ENCODE results near the gene GLE1.

GLE1 gene

GRCh38 chr9:128456613-128457061 lies 47.9 kb upstream of the GLE1 start:
- H3K27me3 ChIP-seq (ENCODE audit: low read depth, low read length), result peaks cover 6% of the 10 kb centered on the region; the same call in 1 of the 2 replicates

GRCh38 chr9:128457207-128457606 lies 47.3 kb upstream of the GLE1 start:
- Histone ChIP-seq H2AFZ (ENCODE audit: low read depth, low read length) (no peak overlapping the region), H3K36me3 (replicated peaks; ENCODE audit: low read depth, low read length) (peaks cover 24% of the 10 kb centered on the region), H3K27me3 (ENCODE audit: low read depth, low read length) (peaks cover under 1% of the 10 kb centered on the region; the same call in 1 of the 2 replicates), H3K79me2 (ENCODE audit: low read length) (peaks cover 25% of the 10 kb centered on the region), H3K4me2 (ENCODE audit: low read length) (peak overlapping the region; percentile 89), H3K27ac (ENCODE audit: low read length) (no peak overlapping the region), H3K4me1 (ENCODE audit: low read length) (peaks cover 6% of the 10 kb centered on the region), H3K9me3 (ENCODE audit: insufficient read depth, low read length) (no peaks in the 10 kb centered on the region), H3K9ac (ENCODE audit: low read length) (peak overlapping the region; percentile 86), H3K4me3 (ENCODE audit: low read length) (peak overlapping the region; percentile 93), H4K20me1 (ENCODE audit: insufficient read depth, low read length) (peaks cover 7% of the 10 kb centered on the region)
- TF ChIP-seq EZH2phosphoT487 (IDR thresholded peaks at IDR 0.05; ENCODE audit: low read depth) (no peak), CTCF (IDR thresholded peaks at IDR 0.05; ENCODE audit: low read depth, low read length) (no peak)

More at GRCh38 chr9:128456613-128457061, 47.9 kb upstream of the GLE1 start:
- Histone ChIP-seq H3K4me3 (ENCODE audit: low read length) (peak overlapping the region; percentile 93), H3K27ac (ENCODE audit: low read length) (peak overlapping the region; percentile 74), H3K4me1 (ENCODE audit: low read length) (peaks cover 6% of the 10 kb centered on the region), H4K20me1 (ENCODE audit: insufficient read depth, low read length) (peaks cover 7% of the 10 kb centered on the region), H3K36me3 (replicated peaks; ENCODE audit: low read depth, low read length) (peaks cover 20% of the 10 kb centered on the region), H3K9me3 (ENCODE audit: insufficient read depth, low read length) (no peaks in the 10 kb centered on the region), H3K9ac (ENCODE audit: low read length) (peak overlapping the region; percentile 86), H3K4me2 (ENCODE audit: low read length) (peak overlapping the region; percentile 89), H3K79me2 (ENCODE audit: low read length) (peaks cover 25% of the 10 kb centered on the region), H2AFZ (ENCODE audit: low read depth, low read length) (0 out of 2 replicates have a peak overlapping the region, but pooled peaks have one; percentile 69)
- TF ChIP-seq EZH2phosphoT487 (IDR thresholded peaks at IDR 0.05; ENCODE audit: low read depth) (no peak), CTCF (IDR thresholded peaks at IDR 0.05; ENCODE audit: low read depth, low read length) (no peak)

- no peak overlapping the region for H2AFZ ChIP-seq (ENCODE audit: low read depth, low read length)
- H4K20me1 ChIP-seq (ENCODE audit: insufficient read depth, low read length), result peaks cover 7% of the 10 kb centered on the region
- H3K36me3 ChIP-seq (replicated peaks; ENCODE audit: low read depth, low read length), result peaks cover 28% of the 10 kb centered on the region
- no peak overlapping the region for H3K27ac ChIP-seq (ENCODE audit: low read length)
- TF ChIP-seq CTCF (IDR thresholded peaks at IDR 0.05; ENCODE audit: low read depth, low read length), result no peak
- TF ChIP-seq EZH2phosphoT487 (IDR thresholded peaks at IDR 0.05; ENCODE audit: low read depth), result no peak
- no peaks in the 10 kb centered on the region for H3K9me3 ChIP-seq (ENCODE audit: insufficient read depth, low read length)
- peaks cover 6% of the 10 kb centered on the region for H3K4me1 ChIP-seq (ENCODE audit: low read length)
- H3K27me3 ChIP-seq (ENCODE audit: low read depth, low read length), result no peaks in the 10 kb centered on the region
- no peak overlapping the region for H3K9ac ChIP-seq (ENCODE audit: low read length)
- no peak overlapping the region for H3K4me2 ChIP-seq (ENCODE audit: low read length)
- H3K79me2 ChIP-seq (ENCODE audit: low read length), result peaks cover 25% of the 10 kb centered on the region
- H3K4me3 ChIP-seq (ENCODE audit: low read length), result no peak overlapping the region
Measured at GRCh38 chr9:128459011-128459410, 45.5 kb upstream of the GLE1 start.

- H3K4me2 ChIP-seq (ENCODE audit: low read length), result no peak overlapping the region
- H3K9me3 ChIP-seq (ENCODE audit: insufficient read depth, low read length), result no peaks in the 10 kb centered on the region
- H3K4me3 ChIP-seq (ENCODE audit: low read length), result no peak overlapping the region
- H3K79me2 ChIP-seq (ENCODE audit: low read length), result no peaks in the 10 kb centered on the region
- H3K36me3 ChIP-seq (replicated peaks; ENCODE audit: low read depth, low read length), result peaks cover 27% of the 10 kb centered on the region
- H3K9ac ChIP-seq (ENCODE audit: low read length), result no peak overlapping the region
- H3K27ac ChIP-seq (ENCODE audit: low read length), result no peak overlapping the region
- H3K27me3 ChIP-seq (ENCODE audit: low read depth, low read length), result no peaks in the 10 kb centered on the region
- H3K4me1 ChIP-seq (ENCODE audit: low read length), result no peaks in the 10 kb centered on the region
- H4K20me1 ChIP-seq (ENCODE audit: insufficient read depth, low read length), result no peaks in the 10 kb centered on the region
- TF ChIP-seq CTCF (IDR thresholded peaks at IDR 0.05; ENCODE audit: low read depth, low read length) (no peak), EZH2phosphoT487 (IDR thresholded peaks at IDR 0.05; ENCODE audit: low read depth) (no peak)
- no peak overlapping the region for H2AFZ ChIP-seq (ENCODE audit: low read depth, low read length)
Measured at GRCh38 chr9:128469070-128469469, 35.4 kb upstream of the GLE1 start.

Data from OCI-LY3 (cell line).